Smooth muscle cell (in vitro differentiated cells): ENCODE data around the gene HTRA3. TPM values are rescaled to one million over a fixed set of nuclear protein-coding genes. Genes with fewer than 3 reads are reported as not detected.

ENCODE experiments used
- DNase-seq: peaks from one replicate; lab custom pipeline; 2025; ENCODE audit not compliant: unreplicated experiment; lab: John Stamatoyannopoulos, UW
- H2AFZ ChIP-seq: fragments of 200-600 bp; sonication (generic); 2 replicates; pipeline ENCODE4 v1.6.0; 2016; ENCODE audit warnings: antibody characterized with exemption, low read depth, mild to moderate bottlenecking
- H3F3A ChIP-seq: fragments of 200-600 bp; sonication (generic); 2 replicates; pipeline ENCODE4 v1.6.0; 2017; ENCODE audit warnings: antibody characterized with exemption, low read depth
- H3K27ac ChIP-seq: fragments of 200-600 bp; sonication (generic); 2 replicates; pipeline ENCODE4 v1.5.1; 2016; ENCODE audit warnings: low read depth, mild to moderate bottlenecking
- H3K27me3 ChIP-seq: fragments of 200-600 bp; sonication (generic); 2 replicates; pipeline ENCODE4 v1.6.1; 2016; ENCODE audit warnings: low read depth, mild to moderate bottlenecking
- H3K36me3 ChIP-seq: fragments of 200-600 bp; sonication (generic); 2 replicates; pipeline ENCODE4 v1.5.1; 2016; ENCODE audit warnings: low read depth
- H3K4me1 ChIP-seq: fragments of 200-600 bp; sonication (generic); 2 replicates; pipeline ENCODE4 v1.5.1; 2016; ENCODE audit warnings: low read depth
- H3K4me2 ChIP-seq: fragments of 200-600 bp; sonication (generic); 2 replicates; pipeline ENCODE4 v1.6.0; 2016; ENCODE audit warnings: mild to moderate bottlenecking
- H3K4me3 ChIP-seq: fragments of 200-600 bp; sonication (generic); 2 replicates; pipeline ENCODE4 v1.5.1; 2016; ENCODE audit warnings: mild to moderate bottlenecking
- H3K79me2 ChIP-seq: fragments of 200-600 bp; sonication (generic); 2 replicates; pipeline ENCODE4 v1.6.0; 2016; ENCODE audit warnings: low read depth, mild to moderate bottlenecking
- H3K9ac ChIP-seq: fragments of 200-600 bp; sonication (generic); 2 replicates; pipeline ENCODE4 v1.6.0; 2016; ENCODE audit warnings: low read depth
- H3K9me3 ChIP-seq: fragments of 200-600 bp; sonication (generic); replicated peaks from 2 replicates; pipeline ENCODE4 v1.5.1; 2016; ENCODE audit warnings: low read depth
- H4K20me1 ChIP-seq: fragments of 200-600 bp; sonication (generic); 2 replicates; pipeline ENCODE4 v1.6.0; 2016; ENCODE audit warnings: low read depth
- WGBS: methylation state at CpG from one replicate; pipeline ENCODE4 v1.1.7; 2016; ENCODE audit warnings: low lambda C conversion rate; 5-methylcytosine and 5-hydroxymethylcytosine counted together
- polyA plus RNA-seq: library from polyadenylated mRNA; unstranded; fragments of >200 nt; fragmentation: Nextera tagmentation; extraction: Ambion mirVana; gene quantifications from 2 replicates; pipeline ENCODE4 v1.2.1, GENCODE V29; 2016
- total RNA-seq: library from RNA; depleted of rRNA; stranded (reverse); fragments of >200 nt; gene quantifications from 2 replicates; pipeline ENCODE4 v1.2.3, GENCODE V29; 2014
- TF ChIP-seq, protein P1 (sequence below): fragments of 200-600 bp; sonication (generic); IDR thresholded peaks from 2 replicates; pipeline ENCODE4 v1.5.1; 2017; ENCODE audit warnings: borderline replicate concordance, mild to moderate bottlenecking, antibody characterized with exemption; ENCODE audit not compliant: insufficient read depth, poor library complexity, severe bottlenecking

Gene HTRA3
- total and polyA plus RNA-seq, 2 experiments from 2014 or later = 77.7 to 227 TPM

DNA sequence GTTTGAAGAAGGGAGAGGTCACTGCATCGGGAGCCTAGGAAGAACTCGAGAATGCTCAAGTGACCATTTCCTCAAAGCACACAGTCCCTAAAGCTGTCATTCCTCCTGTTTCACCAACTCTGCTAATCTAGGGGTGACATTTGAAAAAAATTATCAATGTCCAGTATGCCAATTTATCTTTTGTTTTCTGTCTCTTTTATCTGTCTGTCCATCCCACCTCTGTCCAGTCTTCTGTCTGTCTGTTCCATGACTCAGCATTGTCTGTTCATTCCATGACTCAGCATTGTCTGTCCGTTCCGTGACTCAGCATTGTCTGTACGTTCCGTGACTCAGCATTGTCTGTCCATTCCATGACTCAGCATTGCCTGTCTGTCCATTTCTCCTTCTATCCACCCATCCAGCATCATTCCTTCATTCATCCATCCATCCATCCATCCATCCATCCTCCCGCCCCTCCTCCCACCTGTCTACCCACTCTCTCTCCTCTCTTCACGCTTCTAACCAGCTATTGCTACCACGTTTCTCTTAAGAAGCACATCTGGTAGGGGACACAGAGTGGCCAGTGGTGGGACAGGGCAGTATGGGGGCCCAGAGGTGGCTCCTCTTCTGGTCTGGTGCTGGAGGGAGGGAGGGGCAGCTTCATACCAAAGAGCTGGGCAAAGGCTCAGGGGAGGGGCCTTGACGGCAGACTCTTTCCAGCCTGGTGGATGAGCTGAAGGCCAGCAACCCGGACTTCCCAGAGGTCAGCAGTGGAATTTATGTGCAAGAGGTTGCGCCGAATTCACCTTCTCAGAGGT lies 34.1 kb downstream of the HTRA3 start:
- Histone ChIP-seq H3K4me3 (no peak overlapping the region), H2AFZ (no peak overlapping the region), H3K27ac (no peak overlapping the region), H3K27me3 (no peaks in the 10 kb centered on the region), H3K36me3 (no peaks in the 10 kb centered on the region), H3F3A (no peaks in the 10 kb centered on the region), H3K9ac (no peak overlapping the region), H3K4me1 (no peaks in the 10 kb centered on the region), H3K4me2 (no peak overlapping the region), H3K79me2 (no peaks in the 10 kb centered on the region), H3K9me3 (no peaks in the 10 kb centered on the region), H4K20me1 (no peaks in the 10 kb centered on the region)
- WGBS = 75% methylated on average over 13 of the region's 13 CpGs
- no peak for DNase-seq
- TF ChIP-seq, protein P1, sequence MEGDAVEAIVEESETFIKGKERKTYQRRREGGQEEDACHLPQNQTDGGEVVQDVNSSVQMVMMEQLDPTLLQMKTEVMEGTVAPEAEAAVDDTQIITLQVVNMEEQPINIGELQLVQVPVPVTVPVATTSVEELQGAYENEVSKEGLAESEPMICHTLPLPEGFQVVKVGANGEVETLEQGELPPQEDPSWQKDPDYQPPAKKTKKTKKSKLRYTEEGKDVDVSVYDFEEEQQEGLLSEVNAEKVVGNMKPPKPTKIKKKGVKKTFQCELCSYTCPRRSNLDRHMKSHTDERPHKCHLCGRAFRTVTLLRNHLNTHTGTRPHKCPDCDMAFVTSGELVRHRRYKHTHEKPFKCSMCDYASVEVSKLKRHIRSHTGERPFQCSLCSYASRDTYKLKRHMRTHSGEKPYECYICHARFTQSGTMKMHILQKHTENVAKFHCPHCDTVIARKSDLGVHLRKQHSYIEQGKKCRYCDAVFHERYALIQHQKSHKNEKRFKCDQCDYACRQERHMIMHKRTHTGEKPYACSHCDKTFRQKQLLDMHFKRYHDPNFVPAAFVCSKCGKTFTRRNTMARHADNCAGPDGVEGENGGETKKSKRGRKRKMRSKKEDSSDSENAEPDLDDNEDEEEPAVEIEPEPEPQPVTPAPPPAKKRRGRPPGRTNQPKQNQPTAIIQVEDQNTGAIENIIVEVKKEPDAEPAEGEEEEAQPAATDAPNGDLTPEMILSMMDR = no peak

DNA sequence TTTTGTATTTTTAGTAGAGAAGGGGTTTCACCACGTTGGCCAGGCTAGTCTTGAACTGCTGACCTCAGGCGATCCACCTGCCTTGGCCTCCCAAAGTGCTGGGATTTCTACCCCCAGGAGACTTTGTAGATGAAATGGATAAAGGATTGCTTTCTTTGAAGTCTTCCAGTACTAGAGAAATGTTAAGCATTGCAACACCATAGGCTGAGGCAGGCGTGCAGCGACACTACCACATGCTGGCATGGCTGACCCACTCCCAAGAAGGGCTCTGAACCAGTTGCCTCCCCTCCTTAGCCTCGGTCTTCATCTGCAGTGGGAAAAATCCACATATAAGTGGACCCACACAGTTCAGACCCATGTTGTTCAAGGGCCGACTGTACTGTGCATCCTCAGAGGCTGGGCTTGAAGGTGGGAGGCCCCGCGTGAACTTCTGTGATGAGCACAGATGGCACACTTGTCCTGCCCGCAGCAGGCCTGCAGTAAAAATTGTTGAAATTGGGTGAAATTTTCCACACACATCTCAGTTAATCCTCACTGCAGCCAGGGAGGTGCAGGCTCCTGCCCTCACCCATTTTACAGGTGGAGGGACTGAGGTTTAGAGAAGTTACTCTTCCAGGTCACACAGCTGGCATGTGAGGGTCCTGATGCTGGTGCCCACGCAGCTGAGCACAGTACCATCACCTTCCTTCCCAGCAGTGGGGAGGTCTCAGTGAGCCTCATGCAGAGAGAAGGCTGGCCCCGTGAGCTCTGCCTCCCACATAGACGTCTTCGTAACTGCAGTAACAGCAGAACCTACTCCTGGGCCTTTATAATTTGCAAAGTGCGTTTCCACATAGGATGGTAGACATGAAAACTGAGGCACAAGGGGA lies 35.5 kb downstream of the HTRA3 start:
- whole genome bisulfite sequencing = 89% methylated on average over 14 of the region's 14 CpGs
- DNase-seq = no peak
- no peaks in the 10 kb centered on the region for H3K79me2 ChIP-seq
- TF ChIP-seq, protein P1 = no peak
- no peaks in the 10 kb centered on the region for H4K20me1 ChIP-seq
- no peak overlapping the region for H3K9ac ChIP-seq
- no peaks in the 10 kb centered on the region for H3K4me1 ChIP-seq
- H2AFZ ChIP-seq = no peak overlapping the region
- no peak overlapping the region for H3K27ac ChIP-seq
- H3K4me3 ChIP-seq = no peak overlapping the region
- H3K4me2 ChIP-seq = no peak overlapping the region
- no peaks in the 10 kb centered on the region for H3K27me3 ChIP-seq
- H3F3A ChIP-seq = no peaks in the 10 kb centered on the region
- H3K36me3 ChIP-seq = no peaks in the 10 kb centered on the region
- no peaks in the 10 kb centered on the region for H3K9me3 ChIP-seq

DNA sequence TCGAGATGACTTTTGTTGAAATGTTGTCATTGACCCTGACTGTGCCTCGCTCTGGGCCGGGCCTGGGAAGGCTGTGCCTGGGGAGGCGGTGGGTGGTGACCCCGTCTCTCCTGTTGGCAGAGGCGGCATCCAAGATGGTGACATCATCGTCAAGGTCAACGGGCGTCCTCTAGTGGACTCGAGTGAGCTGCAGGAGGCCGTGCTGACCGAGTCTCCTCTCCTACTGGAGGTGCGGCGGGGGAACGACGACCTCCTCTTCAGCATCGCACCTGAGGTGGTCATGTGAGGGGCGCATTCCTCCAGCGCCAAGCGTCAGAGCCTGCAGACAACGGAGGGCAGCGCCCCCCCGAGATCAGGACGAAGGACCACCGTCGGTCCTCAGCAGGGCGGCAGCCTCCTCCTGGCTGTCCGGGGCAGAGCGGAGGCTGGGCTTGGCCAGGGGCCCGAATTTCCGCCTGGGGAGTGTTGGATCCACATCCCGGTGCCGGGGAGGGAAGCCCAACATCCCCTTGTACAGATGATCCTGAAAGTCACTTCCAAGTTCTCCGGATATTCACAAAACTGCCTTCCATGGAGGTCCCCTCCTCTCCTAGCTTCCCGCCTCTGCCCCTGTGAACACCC lies 36.4 kb downstream of the HTRA3 start:
- Histone ChIP-seq H3K9me3 (no peaks in the 10 kb centered on the region), H2AFZ (no peak overlapping the region), H3F3A (no peaks in the 10 kb centered on the region), H3K9ac (no peak overlapping the region), H3K27ac (no peak overlapping the region), H3K4me1 (no peaks in the 10 kb centered on the region), H3K36me3 (no peaks in the 10 kb centered on the region), H3K4me2 (no peak overlapping the region), H4K20me1 (no peaks in the 10 kb centered on the region), H3K27me3 (no peaks in the 10 kb centered on the region), H3K79me2 (no peaks in the 10 kb centered on the region), H3K4me3 (no peak overlapping the region)
- TF ChIP-seq, protein P1 = no peak
- 92% methylated on average over 27 of the region's 35 CpGs for WGBS
- no peak for DNase-seq
